PC-3 (cell line): ENCODE results near the gene RNF225.

Experiments used
- EZH2 ChIP-seq: fragments of 300-600 bp; sonication (generic); IDR thresholded peaks from one replicate; pipeline ENCODE4 v1.6.1; 2017; ENCODE audit warnings: antibody characterized with exemption, mild to moderate bottlenecking, low read length; ENCODE audit not compliant: unreplicated experiment
- TF ChIP-seq, protein P1 (sequence below): fragments of 300-600 bp; sonication (generic); conservative IDR thresholded peaks from 2 replicates; pipeline ENCODE4 v1.5.1; 2017; ENCODE audit warnings: antibody characterized with exemption, low read depth, mild to moderate bottlenecking, low read length

DNA sequence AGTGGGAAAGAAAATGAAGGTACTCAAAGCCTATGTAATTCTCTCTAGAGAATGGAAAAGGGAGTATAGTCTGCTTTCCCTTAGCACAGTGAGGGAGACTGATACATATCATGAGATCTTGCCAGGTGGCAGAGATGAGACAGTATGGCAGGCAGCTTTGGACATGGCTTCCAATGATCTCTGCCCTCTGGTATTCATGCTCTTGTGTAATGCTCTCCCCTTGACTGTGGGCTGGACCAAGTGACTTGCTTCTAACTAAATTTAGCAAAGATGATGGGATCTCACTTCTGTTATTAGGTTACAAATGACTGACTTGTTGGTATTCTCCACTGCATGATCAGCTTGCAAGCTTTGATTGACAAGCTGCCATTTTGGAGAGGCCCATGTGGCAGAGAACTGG lies 34.3 kb downstream of the RNF225 start:
- TF ChIP-seq, protein P1, sequence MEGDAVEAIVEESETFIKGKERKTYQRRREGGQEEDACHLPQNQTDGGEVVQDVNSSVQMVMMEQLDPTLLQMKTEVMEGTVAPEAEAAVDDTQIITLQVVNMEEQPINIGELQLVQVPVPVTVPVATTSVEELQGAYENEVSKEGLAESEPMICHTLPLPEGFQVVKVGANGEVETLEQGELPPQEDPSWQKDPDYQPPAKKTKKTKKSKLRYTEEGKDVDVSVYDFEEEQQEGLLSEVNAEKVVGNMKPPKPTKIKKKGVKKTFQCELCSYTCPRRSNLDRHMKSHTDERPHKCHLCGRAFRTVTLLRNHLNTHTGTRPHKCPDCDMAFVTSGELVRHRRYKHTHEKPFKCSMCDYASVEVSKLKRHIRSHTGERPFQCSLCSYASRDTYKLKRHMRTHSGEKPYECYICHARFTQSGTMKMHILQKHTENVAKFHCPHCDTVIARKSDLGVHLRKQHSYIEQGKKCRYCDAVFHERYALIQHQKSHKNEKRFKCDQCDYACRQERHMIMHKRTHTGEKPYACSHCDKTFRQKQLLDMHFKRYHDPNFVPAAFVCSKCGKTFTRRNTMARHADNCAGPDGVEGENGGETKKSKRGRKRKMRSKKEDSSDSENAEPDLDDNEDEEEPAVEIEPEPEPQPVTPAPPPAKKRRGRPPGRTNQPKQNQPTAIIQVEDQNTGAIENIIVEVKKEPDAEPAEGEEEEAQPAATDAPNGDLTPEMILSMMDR, result no peak
- TF ChIP-seq EZH2, result no peak
